Measurements from ENCODE around the gene STX1A. TPM values are rescaled to one million over a fixed set of nuclear protein-coding genes. Genes with fewer than 3 reads are reported as not detected.

STX1A gene
- total and polyA plus RNA-seq, 2 of the 13 experiments (the other 11 are each of a cell fraction or from before 2014, with no cell fraction given): 6.1 to 12.2 TPM

DNA sequence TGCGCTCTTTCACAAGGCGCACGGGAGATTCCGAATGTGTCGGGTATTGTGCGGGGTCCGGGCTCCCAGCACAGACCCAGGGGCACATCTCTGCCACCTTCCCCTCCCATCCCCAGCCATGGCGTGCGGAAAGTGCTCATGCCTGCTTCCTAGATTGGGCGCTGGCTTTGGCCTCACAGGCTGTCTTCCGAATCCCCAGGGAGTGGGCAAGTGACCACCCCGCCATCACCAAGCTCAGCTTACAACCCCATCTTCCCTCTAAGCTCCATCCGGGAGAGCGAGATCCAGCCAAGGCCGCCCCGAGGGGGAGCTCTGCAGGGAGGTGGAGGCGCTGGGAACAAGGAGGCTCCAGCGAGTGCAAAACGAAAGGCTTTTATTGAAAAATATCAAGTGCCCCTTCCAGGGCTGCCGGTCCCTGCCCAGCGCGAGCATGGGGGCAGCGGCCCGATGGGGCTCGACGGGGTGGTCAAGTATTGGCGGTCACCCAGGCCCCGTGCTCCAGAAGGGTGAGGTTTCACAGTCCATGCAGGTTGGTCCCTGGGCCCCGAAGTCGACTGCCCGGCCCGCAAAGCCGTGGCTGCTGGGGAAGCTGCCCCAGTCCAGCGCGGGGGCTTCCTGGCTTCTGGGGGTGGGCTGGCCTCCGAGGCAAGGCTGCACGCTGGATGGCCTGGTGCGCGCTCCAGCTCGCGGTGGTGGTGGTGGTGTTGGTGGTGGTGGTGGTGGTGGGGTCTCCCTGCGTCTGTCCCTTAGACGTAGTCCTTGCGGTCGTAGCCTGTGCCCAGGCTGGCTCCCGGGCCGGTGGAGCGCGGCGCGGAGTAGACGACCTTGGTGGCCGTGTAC is 49.4 kb upstream of the STX1A start:
- Histone ChIP-seq H2AFZ (ENCODE audit: low read length) (no peak overlapping the region), H3K4me2 (ENCODE audit: low read depth, low read length) (no peak overlapping the region), H3K27me3 (ENCODE audit: control insufficient read depth in 1 of 2, insufficient read depth in 2 of 2, low read length in 2 of 2) (peaks cover 0 to 2% of the 10 kb centered on the region in 2 experiments; a peak in 2 of 5 replicates), H3K9ac (ENCODE audit: insufficient read depth, low read depth, low read length) (no peak overlapping the region), H3K36me3 (replicated peaks in 1 of 2; ENCODE audit: control insufficient read depth in 1 of 2, insufficient read depth in 2 of 2, low read length in 2 of 2) (no peaks in the 10 kb centered on the region), H3K4me1 (ENCODE audit: insufficient read depth, low read length) (peaks cover 27% of the 10 kb centered on the region), H3K79me2 (ENCODE audit: insufficient read depth, low read length) (no peaks in the 10 kb centered on the region), H3K4me3 (replicated peaks in 1 of 3; ENCODE audit: insufficient read depth in 1 of 3, low read depth in 2 of 3, low read length in 3 of 3) (no peak overlapping the region; a peak in 1 of 6 replicates), H3K27ac (ENCODE audit: extremely low read length, insufficient read depth, low read length) (no peak overlapping the region), H3K9me3 (ENCODE audit: low read length) (no peaks in the 10 kb centered on the region), H4K20me1 (ENCODE audit: insufficient read depth, low read length) (no peaks in the 10 kb centered on the region)
- intact Hi-C loops (cut with micrococcal nuclease; ENCODE audit: unreplicated experiment) (no loop called here), in situ Hi-C loops (cut with HindIII; ENCODE audit: extremely low pct_ligation_motif_present, low pct_unique_long_range_greater_than_20kb) (no loop called here)
- FAIRE-seq (no peak), DNase-seq (ENCODE audit: low spot score) (no peak), ATAC-seq (no peak)
- BruUV-seq (replicated peaks): no TSS peak
- TF ChIP-seq ZFY (CRISPR knock-in tag; IDR thresholded peaks at IDR 0.05) (no peak), NCOA1 (CRISPR knock-in tag; IDR thresholded peaks at IDR 0.05) (no peak), ZNF691 (CRISPR knock-in tag; IDR thresholded peaks at IDR 0.05; ENCODE audit: borderline replicate concordance, low read depth) (no peak), SUZ12 (IDR thresholded peaks at IDR 0.05; ENCODE audit: low read depth, low read length) (no peak), SALL1 (CRISPR knock-in tag; IDR thresholded peaks at IDR 0.05) (no peak), KLF9 (CRISPR knock-in tag; IDR thresholded peaks at IDR 0.05; ENCODE audit: low read depth) (no peak), ZBTB39 (CRISPR knock-in tag; IDR thresholded peaks at IDR 0.05) (no peak), ZFP90 (CRISPR knock-in tag; IDR thresholded peaks at IDR 0.05; ENCODE audit: borderline replicate concordance) (no peak), CC2D1A (CRISPR knock-in tag; IDR thresholded peaks at IDR 0.05) (no peak), SP1 (IDR thresholded peaks at IDR 0.05) (no peak), SP1 (CRISPR knock-in tag; IDR thresholded peaks at IDR 0.05) (no peak), TGIF2 (CRISPR knock-in tag; IDR thresholded peaks at IDR 0.05) (no peak), PITX1 (CRISPR knock-in tag; IDR thresholded peaks at IDR 0.05) (no peak), ZNF775 (CRISPR knock-in tag; IDR thresholded peaks at IDR 0.05; ENCODE audit: borderline replicate concordance) (no peak), RARA (CRISPR knock-in tag; IDR thresholded peaks at IDR 0.05) (no peak), NFYC (CRISPR knock-in tag; IDR thresholded peaks at IDR 0.05) (no peak), ISL2 (CRISPR knock-in tag; IDR thresholded peaks at IDR 0.05) (no peak), ZNF891 (CRISPR knock-in tag; IDR thresholded peaks at IDR 0.05) (no peak)
- TF ChIP-seq, protein P1, sequence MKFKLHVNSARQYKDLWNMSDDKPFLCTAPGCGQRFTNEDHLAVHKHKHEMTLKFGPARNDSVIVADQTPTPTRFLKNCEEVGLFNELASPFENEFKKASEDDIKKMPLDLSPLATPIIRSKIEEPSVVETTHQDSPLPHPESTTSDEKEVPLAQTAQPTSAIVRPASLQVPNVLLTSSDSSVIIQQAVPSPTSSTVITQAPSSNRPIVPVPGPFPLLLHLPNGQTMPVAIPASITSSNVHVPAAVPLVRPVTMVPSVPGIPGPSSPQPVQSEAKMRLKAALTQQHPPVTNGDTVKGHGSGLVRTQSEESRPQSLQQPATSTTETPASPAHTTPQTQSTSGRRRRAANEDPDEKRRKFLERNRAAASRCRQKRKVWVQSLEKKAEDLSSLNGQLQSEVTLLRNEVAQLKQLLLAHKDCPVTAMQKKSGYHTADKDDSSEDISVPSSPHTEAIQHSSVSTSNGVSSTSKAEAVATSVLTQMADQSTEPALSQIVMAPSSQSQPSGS (CRISPR knock-in tag; IDR thresholded peaks at IDR 0.05): no peak
- TF ChIP-seq, protein P2, sequence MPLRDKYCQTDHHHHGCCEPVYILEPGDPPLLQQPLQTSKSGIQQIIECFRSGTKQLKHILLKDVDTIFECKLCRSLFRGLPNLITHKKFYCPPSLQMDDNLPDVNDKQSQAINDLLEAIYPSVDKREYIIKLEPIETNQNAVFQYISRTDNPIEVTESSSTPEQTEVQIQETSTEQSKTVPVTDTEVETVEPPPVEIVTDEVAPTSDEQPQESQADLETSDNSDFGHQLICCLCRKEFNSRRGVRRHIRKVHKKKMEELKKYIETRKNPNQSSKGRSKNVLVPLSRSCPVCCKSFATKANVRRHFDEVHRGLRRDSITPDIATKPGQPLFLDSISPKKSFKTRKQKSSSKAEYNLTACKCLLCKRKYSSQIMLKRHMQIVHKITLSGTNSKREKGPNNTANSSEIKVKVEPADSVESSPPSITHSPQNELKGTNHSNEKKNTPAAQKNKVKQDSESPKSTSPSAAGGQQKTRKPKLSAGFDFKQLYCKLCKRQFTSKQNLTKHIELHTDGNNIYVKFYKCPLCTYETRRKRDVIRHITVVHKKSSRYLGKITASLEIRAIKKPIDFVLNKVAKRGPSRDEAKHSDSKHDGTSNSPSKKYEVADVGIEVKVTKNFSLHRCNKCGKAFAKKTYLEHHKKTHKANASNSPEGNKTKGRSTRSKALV (CRISPR knock-in tag; IDR thresholded peaks at IDR 0.05): no peak
- CTCF ChIA-PET (ENCODE audit: low intra/inter-chr PET ratio, low total read pairs): no interaction called here
- 80% methylated on average over 22 of the region's 53 CpGs for WGBS (ENCODE audit: low lambda C conversion rate)
- POLR2A ChIA-PET: no interaction called here
